H1 (cell line): ENCODE measurements around the gene POLR1D.

Experiments
- CTCF ChIP-seq, 3 experiments: IDR thresholded peaks; 1 replicate in 2 of 3; 2 replicates in 1 of 3; pipeline versions ENCODE4 v1.5.1 to v1.6.1; 2011; ENCODE audit warnings: low read length in 3 of 3, mild to moderate bottlenecking in 3 of 3, inconsistent platforms in 2 of 3, low read depth in 1 of 3, moderate library complexity in 1 of 3; ENCODE audit not compliant: insufficient read depth in 1 of 3; ENCODE audit errors: control extremely low read depth in 1 of 3
- RXRA ChIP-seq: IDR thresholded peaks from 2 replicates; pipeline ENCODE4 v1.6.1; 2011; ENCODE audit warnings: low read depth, mild to moderate bottlenecking, low read length, moderate library complexity; ENCODE audit not compliant: insufficient read depth
- TF ChIP-seq, protein P1 (sequence below): IDR thresholded peaks from 2 replicates; pipeline ENCODE4 v1.6.1; 2011; ENCODE audit warnings: low read depth, mild to moderate bottlenecking, low read length; ENCODE audit not compliant: insufficient read depth

DNA sequence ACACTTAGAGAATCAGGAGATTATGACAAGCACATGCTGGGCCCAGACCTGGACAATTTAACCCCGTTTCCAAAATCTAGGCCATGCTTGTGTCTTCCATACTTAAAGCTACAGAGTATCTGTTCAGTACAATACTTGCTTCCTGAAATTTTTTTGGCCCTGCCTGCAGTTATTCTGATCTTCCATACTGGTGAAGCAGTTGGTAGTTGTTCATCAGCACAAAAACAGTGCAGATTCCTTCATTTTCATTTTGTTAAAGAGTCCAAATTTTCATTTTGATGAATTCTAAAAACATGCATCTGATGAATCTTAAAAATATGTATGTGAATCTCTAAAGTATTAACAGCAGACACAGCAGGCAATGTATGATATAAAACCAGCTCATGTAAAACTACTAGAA lies 49.2 kb downstream of the POLR1D start:
- TF ChIP-seq CTCF (IDR thresholded peaks at IDR 0.05; ENCODE audit: control extremely low read depth in 1 of 3, insufficient read depth in 1 of 3, low read depth in 1 of 3, low read length in 3 of 3) (no peak), RXRA (no peak)
- TF ChIP-seq, protein P1, sequence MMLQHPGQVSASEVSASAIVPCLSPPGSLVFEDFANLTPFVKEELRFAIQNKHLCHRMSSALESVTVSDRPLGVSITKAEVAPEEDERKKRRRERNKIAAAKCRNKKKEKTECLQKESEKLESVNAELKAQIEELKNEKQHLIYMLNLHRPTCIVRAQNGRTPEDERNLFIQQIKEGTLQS: no peak
